ENCODE data around the gene HLA-G.
"Not testable (repeated sequence)": the region's sequence is repeated elsewhere in the genome, so short reads cannot be mapped to it uniquely, and the experiment has no call there.

Gene HLA-G

GRCh38 chr6:29865631-29866030 is 38.0 kb downstream of the HLA-G start:
- no peak for TF ChIP-seq CTCF (IDR thresholded peaks at IDR 0.05; ENCODE audit: insufficient read depth, low read length, missing control alignments)
- DNase-seq (ENCODE audit: low read depth, low spot score): no peak
- H3K4me3 ChIP-seq (ENCODE audit: low read depth, low read length): no peak overlapping the region
- ChIA-PET POLR2A (no interaction called here), CTCF (no interaction called here)

GRCh38 chr6:29870104-29870503 is 42.5 kb downstream of the HLA-G start:
- ChIA-PET POLR2A (no interaction called here), CTCF (no interaction called here)
- no peak for DNase-seq (ENCODE audit: low read depth, low spot score)
- TF ChIP-seq CTCF (IDR thresholded peaks at IDR 0.05; ENCODE audit: insufficient read depth, low read length, missing control alignments): no peak
- no peak overlapping the region for H3K4me3 ChIP-seq (ENCODE audit: low read depth, low read length)

GRCh38 chr6:29872791-29873190 is 45.2 kb downstream of the HLA-G start:
- no peak overlapping the region for H3K4me3 ChIP-seq (ENCODE audit: low read depth, low read length)
- TF ChIP-seq CTCF (IDR thresholded peaks at IDR 0.05; ENCODE audit: insufficient read depth, low read length, missing control alignments): no peak
- DNase-seq (ENCODE audit: low read depth, low spot score): no peak
- ChIA-PET CTCF (no interaction called here), POLR2A (no interaction called here)

- no peak for TF ChIP-seq CTCF (IDR thresholded peaks at IDR 0.05; ENCODE audit: insufficient read depth, low read length, missing control alignments)
- no peak for DNase-seq (ENCODE audit: low read depth, low spot score)
- ChIA-PET CTCF (no interaction called here), POLR2A (no interaction called here)
- no peak overlapping the region for H3K4me3 ChIP-seq (ENCODE audit: low read depth, low read length)
Measured at GRCh38 chr6:29875257-29875656, 47.6 kb downstream of the HLA-G start.

GRCh38 chr6:29875734-29876133 is 48.1 kb downstream of the HLA-G start:
- DNase-seq (ENCODE audit: low read depth, low spot score); POLR2A ChIA-PET; CTCF ChIA-PET; H3K4me3 ChIP-seq (ENCODE audit: low read depth, low read length): not testable (repeated sequence)

All from AG04449 (cell line).